ENCODE measurements around the gene LHX3.

DNA sequence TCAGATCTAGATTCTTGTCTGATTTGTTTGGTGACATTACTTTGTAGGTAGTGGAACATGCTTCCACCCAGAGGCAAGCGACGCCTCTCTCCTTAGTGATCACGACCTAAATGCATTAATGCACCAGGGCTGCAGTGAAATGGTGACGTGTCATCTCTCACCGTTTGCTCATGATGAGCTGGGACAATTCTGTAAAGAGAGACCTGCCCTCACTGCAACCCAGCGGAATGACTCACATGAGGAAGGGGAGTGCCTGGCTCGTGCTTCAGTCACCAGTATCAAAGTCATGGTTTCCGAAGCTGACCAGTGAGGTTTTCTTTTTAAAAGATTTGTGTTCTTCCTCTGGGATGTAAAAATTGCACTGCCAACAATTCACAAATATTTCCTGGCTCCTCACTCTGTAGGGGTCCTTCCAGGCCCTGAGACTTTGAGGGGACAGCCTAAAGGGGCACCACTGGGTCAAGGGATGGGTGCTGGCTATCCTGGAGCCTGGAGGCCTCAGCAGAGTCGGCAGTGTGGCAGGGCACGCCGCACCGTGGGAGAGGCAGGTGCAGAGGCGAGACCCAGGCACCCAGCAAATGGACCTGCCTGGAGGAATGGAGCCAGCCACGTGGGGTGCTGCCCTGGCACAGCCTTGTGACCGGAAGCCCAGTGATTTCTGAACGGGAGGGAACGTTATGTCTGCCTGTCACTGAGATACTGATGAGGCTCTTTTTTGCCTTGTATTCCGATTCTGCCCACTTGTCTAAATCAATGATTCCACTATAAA lies 23.4 kb upstream of the LHX3 start:
- TF ChIP-seq CTCF (IDR thresholded peaks at IDR 0.05), result no peak
- no peak for TF ChIP-seq POLR2A (IDR thresholded peaks at IDR 0.05)

Measured in breast epithelium (tissue), 3 donors.